Osteocyte (in vitro differentiated cells): Measurements from ENCODE around the gene KSR1. TPM values are rescaled to one million over a fixed set of nuclear protein-coding genes. Genes with fewer than 3 reads are reported as not detected.
A peak's percentile ranks its signal among the peaks of the same experiment; 100 is the strongest.

ENCODE experiments used
- DNase-seq: peaks from one replicate; pipeline ENCODE4 v3.0.0; 2021; ENCODE audit warnings: mixed read lengths; ENCODE audit not compliant: unreplicated experiment; ENCODE audit errors: extremely low spot score
- H3K27ac Mint-ChIP-seq: one replicate; pipeline ENCODE4 v1.8.0; 2021; ENCODE audit warnings: mild to moderate bottlenecking, mixed read lengths; ENCODE audit not compliant: unreplicated experiment
- H3K27me3 Mint-ChIP-seq: one replicate; pipeline ENCODE4 v1.8.0; 2021; ENCODE audit warnings: mixed read lengths; ENCODE audit not compliant: unreplicated experiment
- H3K36me3 Mint-ChIP-seq: one replicate; pipeline ENCODE4 v1.8.0; 2021; ENCODE audit warnings: mixed read lengths; ENCODE audit not compliant: unreplicated experiment
- H3K4me1 Mint-ChIP-seq: one replicate; pipeline ENCODE4 v1.8.0; 2021; ENCODE audit warnings: mixed read lengths; ENCODE audit not compliant: unreplicated experiment
- H3K4me3 Mint-ChIP-seq: one replicate; pipeline ENCODE4 v1.8.0; 2021; ENCODE audit warnings: mild to moderate bottlenecking, moderate library complexity, mixed read lengths; ENCODE audit not compliant: unreplicated experiment
- H3K9me3 Mint-ChIP-seq: one replicate; pipeline ENCODE4 v1.8.0; 2021; ENCODE audit warnings: mixed read lengths; ENCODE audit not compliant: unreplicated experiment
- total RNA-seq: library from RNA; stranded (reverse); gene quantifications from 2 replicates; pipeline ENCODE4 v1.2.1, GENCODE V29; 2021
- TF ChIP-seq, protein P1 (sequence below): fragments of 200-600 bp; sonication (generic); IDR thresholded peaks from 2 replicates; pipeline ENCODE4 v1.5.0; 2021; ENCODE audit warnings: antibody characterized with exemption, mild to moderate bottlenecking, moderate library complexity

KSR1 gene
- total RNA-seq, 1 donor from 2014 or later, result 63.4 TPM

DNA sequence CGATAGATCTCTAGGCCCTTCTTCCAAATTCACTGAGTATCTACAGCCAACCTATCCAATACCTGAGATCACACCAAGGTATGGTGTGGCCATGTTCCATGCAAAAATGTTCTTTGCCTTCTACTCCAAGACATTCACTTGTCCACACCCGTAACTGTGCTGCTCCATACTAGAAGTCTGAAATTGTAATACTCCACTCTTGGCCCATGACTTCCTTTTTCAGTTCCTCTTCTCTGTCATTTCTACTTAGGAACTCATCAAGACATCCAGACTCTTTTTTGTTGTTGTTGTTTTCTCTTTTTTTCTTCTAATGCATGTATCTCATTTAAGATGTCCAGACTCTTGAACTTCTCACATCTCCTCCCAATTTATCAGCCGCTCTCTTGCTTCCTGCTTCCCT, 42.5 kb upstream of the KSR1 start:
- Mint-ChIP-seq H3K4me1 (peaks cover 9% of the 10 kb centered on the region), H3K4me3 (no peak overlapping the region), H3K36me3 (no peaks in the 10 kb centered on the region), H3K27me3 (no peaks in the 10 kb centered on the region), H3K9me3 (no peaks in the 10 kb centered on the region), H3K27ac (no peak overlapping the region)
- TF ChIP-seq, protein P1, sequence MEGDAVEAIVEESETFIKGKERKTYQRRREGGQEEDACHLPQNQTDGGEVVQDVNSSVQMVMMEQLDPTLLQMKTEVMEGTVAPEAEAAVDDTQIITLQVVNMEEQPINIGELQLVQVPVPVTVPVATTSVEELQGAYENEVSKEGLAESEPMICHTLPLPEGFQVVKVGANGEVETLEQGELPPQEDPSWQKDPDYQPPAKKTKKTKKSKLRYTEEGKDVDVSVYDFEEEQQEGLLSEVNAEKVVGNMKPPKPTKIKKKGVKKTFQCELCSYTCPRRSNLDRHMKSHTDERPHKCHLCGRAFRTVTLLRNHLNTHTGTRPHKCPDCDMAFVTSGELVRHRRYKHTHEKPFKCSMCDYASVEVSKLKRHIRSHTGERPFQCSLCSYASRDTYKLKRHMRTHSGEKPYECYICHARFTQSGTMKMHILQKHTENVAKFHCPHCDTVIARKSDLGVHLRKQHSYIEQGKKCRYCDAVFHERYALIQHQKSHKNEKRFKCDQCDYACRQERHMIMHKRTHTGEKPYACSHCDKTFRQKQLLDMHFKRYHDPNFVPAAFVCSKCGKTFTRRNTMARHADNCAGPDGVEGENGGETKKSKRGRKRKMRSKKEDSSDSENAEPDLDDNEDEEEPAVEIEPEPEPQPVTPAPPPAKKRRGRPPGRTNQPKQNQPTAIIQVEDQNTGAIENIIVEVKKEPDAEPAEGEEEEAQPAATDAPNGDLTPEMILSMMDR, result no peak
- no peak for DNase-seq

DNA sequence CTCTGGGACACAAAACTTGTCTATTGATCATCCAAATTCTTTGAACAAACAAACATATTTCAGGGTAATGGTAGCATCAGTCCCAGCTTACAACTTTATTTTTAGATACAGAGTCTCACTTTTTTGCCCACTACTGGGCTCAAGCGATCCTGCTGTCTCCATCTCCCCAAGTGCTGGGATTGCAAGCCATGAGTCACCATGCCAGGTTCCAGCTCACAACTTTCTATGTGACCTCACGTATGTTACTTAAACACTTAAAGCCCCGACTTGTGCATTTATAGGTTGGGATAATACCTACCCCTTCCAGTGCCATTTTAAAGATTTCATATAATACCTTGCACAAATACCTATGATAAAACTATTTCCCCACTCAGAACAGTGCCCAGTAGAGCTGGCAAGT, 42.0 kb upstream of the KSR1 start:
- H3K27ac Mint-ChIP-seq, result no peak overlapping the region
- no peaks in the 10 kb centered on the region for H3K9me3 Mint-ChIP-seq
- TF ChIP-seq, protein P1, result no peak
- no peak for DNase-seq
- no peak overlapping the region for H3K4me3 Mint-ChIP-seq
- H3K4me1 Mint-ChIP-seq, result peaks cover 5% of the 10 kb centered on the region
- H3K36me3 Mint-ChIP-seq, result no peaks in the 10 kb centered on the region
- H3K27me3 Mint-ChIP-seq, result no peaks in the 10 kb centered on the region

- Mint-ChIP-seq H3K36me3 (no peaks in the 10 kb centered on the region), H3K9me3 (no peaks in the 10 kb centered on the region), H3K27ac (no peak overlapping the region), H3K27me3 (no peaks in the 10 kb centered on the region), H3K4me1 (peaks cover under 1% of the 10 kb centered on the region), H3K4me3 (no peak overlapping the region)
- TF ChIP-seq, protein P1, result no peak
- DNase-seq, result no peak
These were observed 41.6 kb upstream of the KSR1 start for GRCh38 chr17:27414694-27415093.

DNA sequence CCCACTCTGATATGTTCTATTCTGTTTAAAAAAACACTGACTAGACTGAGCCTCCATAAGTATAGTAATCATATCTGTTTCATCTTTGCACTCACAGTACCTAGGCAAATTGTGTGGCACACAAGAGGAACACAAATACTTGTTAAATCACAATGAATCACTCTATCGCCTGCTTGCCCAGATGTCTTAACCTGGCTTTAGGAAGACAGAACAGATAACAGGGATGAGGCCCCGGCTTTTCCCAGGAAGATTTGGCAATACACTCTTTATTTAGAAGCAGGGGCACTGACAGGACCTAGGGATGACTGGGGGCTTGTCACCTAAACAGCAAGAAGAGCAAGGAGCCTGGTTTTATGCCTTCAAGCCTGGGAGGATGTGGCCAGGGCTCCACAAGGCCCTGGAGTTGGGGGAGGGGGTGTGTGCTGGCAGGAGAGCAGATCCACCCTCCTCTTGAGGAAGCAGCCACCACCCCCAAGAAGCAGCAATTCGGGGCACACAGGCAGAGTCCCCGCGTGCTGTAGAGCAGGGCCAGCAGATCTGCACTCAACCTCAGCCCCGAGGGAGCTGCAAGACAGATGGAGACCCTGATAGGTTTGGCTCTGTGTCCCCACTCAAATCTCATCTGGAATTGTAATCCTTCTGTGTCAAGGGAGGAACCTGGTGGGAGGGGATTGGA, 41.0 kb upstream of the KSR1 start:
- DNase-seq, result peak; percentile 44
- no peak overlapping the region for H3K27ac Mint-ChIP-seq
- no peaks in the 10 kb centered on the region for H3K4me1 Mint-ChIP-seq
- H3K36me3 Mint-ChIP-seq, result no peaks in the 10 kb centered on the region
- TF ChIP-seq, protein P1, result no peak
- H3K9me3 Mint-ChIP-seq, result no peaks in the 10 kb centered on the region
- no peaks in the 10 kb centered on the region for H3K27me3 Mint-ChIP-seq
- no peak overlapping the region for H3K4me3 Mint-ChIP-seq

- no peak for DNase-seq
- no peak overlapping the region for H3K27ac Mint-ChIP-seq
- no peaks in the 10 kb centered on the region for H3K9me3 Mint-ChIP-seq
- no peaks in the 10 kb centered on the region for H3K4me1 Mint-ChIP-seq
- no peak overlapping the region for H3K4me3 Mint-ChIP-seq
- no peaks in the 10 kb centered on the region for H3K27me3 Mint-ChIP-seq
- H3K36me3 Mint-ChIP-seq, result no peaks in the 10 kb centered on the region
- TF ChIP-seq, protein P1, result no peak
These were observed 38.5 kb upstream of the KSR1 start for GRCh38 chr17:27417596-27418365.
